A549 (cell line): ENCODE measurements around the gene B3GAT3.

Experiments used
- CBX8 ChIP-seq: fragments of 200-600 bp; sonication (generic); IDR thresholded peaks from 2 replicates; pipeline ENCODE4 v1.6.1; 2016
- CHD2 ChIP-seq: fragments of 150-350 bp; IDR thresholded peaks from 2 replicates; pipeline ENCODE4 v1.6.1; 2014; ENCODE audit warnings: low read length; ENCODE audit not compliant: partially characterized antibody
- CHD4 ChIP-seq: fragments of 200-600 bp; sonication (generic); IDR thresholded peaks from 2 replicates; pipeline ENCODE4 v1.6.1; 2016; ENCODE audit warnings: antibody characterized with exemption, mild to moderate bottlenecking, borderline replicate concordance
- HEYL ChIP-seq: fragments of 250-450 bp; sonication (Bioruptor Pico); IDR thresholded peaks from 2 replicates; pipeline ENCODE4 v1.8.0; 2021; ENCODE audit warnings: mild to moderate bottlenecking, moderate library complexity
- JUN ChIP-seq, 2 experiments: fragments of >200 bp; sonication (Bioruptor Twin); formaldehyde crosslinking; IDR thresholded peaks; 2 replicates in 1 of 2; 3 replicates in 1 of 2; pipeline ENCODE4 v1.6.1; 2016 to 2017
- KDM1A ChIP-seq: fragments of 200-600 bp; sonication (generic); IDR thresholded peaks from 2 replicates; pipeline ENCODE4 v1.6.1; 2016; ENCODE audit warnings: low read depth, mild to moderate bottlenecking
- MYC ChIP-seq: IDR thresholded peaks from 2 replicates; pipeline ENCODE4 v1.6.1; 2012; ENCODE audit warnings: mild to moderate bottlenecking, inconsistent platforms, low read length, improper control_type of control experiment, borderline replicate concordance
- POLR2A ChIP-seq: IDR thresholded peaks from 2 replicates; pipeline ENCODE4 v1.6.1; 2012; ENCODE audit warnings: mild to moderate bottlenecking, low read length
- SMC3 ChIP-seq: fragments of >200 bp; sonication (Bioruptor Twin); formaldehyde crosslinking; IDR thresholded peaks from 3 replicates; pipeline ENCODE4 v1.6.1; 2018; ENCODE audit warnings: inconsistent platforms
- SREBF2 ChIP-seq: fragments of 450-650 bp; IDR thresholded peaks from 2 replicates; pipeline ENCODE4 v1.6.1; 2014; ENCODE audit warnings: mild to moderate bottlenecking, moderate library complexity
- TF ChIP-seq, protein P1 (sequence below): fragments of >200 bp; sonication (Bioruptor Twin); formaldehyde crosslinking; IDR thresholded peaks from 3 replicates; pipeline ENCODE4 v1.5.1; 2016
- TF ChIP-seq, protein P2 (sequence below): IDR thresholded peaks from 2 replicates; pipeline ENCODE4 v1.6.1; 2012

DNA sequence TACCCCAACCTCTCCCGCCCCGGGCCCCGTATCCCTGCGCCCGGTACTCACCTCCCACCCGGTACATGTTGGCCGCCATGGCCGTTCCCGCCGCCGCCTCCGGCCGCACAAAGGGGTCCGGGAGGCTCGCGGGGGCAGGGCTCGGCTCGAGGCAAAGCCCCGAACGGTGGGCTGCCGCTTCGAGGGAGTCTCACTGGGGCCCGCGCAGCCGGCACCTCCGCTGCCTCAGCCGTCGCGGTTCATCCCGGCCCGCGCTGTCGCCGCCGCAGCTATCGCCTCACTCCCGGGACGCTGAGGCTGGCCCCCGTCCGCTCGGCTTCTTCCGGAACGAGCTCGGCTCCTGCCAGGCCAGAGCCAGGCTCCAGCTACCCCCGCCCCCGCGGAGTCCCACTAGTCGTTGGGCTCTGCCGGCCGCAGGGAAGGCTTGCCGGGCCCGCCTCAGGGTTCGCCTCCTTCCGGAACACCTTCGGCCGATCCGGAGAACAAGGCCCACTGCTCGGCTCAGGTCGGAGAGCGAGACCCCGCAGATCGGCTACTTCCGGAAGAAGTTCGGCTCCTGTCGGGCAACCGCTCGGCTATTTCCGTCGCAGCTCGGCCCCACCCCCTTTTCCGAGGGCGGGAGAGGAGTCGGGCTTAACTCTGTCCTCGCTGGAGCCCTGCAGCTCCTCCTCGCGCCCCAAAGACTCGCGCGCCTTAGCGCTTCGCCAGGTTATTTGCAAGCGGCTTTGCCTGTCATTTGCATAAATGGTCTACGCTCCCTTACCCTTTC lies 20.2 kb downstream of the B3GAT3 start, which contains the start of gene MTA2:
- TF ChIP-seq, protein P1, sequence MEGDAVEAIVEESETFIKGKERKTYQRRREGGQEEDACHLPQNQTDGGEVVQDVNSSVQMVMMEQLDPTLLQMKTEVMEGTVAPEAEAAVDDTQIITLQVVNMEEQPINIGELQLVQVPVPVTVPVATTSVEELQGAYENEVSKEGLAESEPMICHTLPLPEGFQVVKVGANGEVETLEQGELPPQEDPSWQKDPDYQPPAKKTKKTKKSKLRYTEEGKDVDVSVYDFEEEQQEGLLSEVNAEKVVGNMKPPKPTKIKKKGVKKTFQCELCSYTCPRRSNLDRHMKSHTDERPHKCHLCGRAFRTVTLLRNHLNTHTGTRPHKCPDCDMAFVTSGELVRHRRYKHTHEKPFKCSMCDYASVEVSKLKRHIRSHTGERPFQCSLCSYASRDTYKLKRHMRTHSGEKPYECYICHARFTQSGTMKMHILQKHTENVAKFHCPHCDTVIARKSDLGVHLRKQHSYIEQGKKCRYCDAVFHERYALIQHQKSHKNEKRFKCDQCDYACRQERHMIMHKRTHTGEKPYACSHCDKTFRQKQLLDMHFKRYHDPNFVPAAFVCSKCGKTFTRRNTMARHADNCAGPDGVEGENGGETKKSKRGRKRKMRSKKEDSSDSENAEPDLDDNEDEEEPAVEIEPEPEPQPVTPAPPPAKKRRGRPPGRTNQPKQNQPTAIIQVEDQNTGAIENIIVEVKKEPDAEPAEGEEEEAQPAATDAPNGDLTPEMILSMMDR: no peak
- no peak for TF ChIP-seq MYC
- peak; percentile 22; the same call in 1 of the 2 replicates for TF ChIP-seq POLR2A
- no peak for TF ChIP-seq CHD4
- TF ChIP-seq, protein P2, sequence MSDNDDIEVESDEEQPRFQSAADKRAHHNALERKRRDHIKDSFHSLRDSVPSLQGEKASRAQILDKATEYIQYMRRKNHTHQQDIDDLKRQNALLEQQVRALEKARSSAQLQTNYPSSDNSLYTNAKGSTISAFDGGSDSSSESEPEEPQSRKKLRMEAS: peak; percentile 63; the same call in 1 of the 2 replicates
- TF ChIP-seq CHD2: no peak
- no peak for TF ChIP-seq KDM1A
- no peak for TF ChIP-seq SMC3
- TF ChIP-seq SREBF2: no peak
- TF ChIP-seq HEYL (CRISPR knock-in tag): no peak
- TF ChIP-seq CBX8: no peak
- peak; percentile 40 to 55; a peak in 4 of 5 replicates for TF ChIP-seq JUN (IDR thresholded peaks at IDR 0.05)
